DMS 273 treated with DMSO at 0.1 percent for 48 hours (cell line): ENCODE data around the gene COMMD8.
"Not testable (repeated sequence)": the region's sequence is repeated elsewhere in the genome, so short reads cannot be mapped to it uniquely, and the experiment has no call there.

Experiments used
- DNase-seq: peaks from one replicate; lab custom pipeline; 2025; lab: John Stamatoyannopoulos, UW

Gene COMMD8

GRCh38 chr4:47463235-47463956 is at the start of gene COMMD8:
COMMD8 (minus strand) TSS chr4:47463702; CDS start chr4:47463651, 51 bp downstream.
- peak; percentile 78 for DNase-seq

GRCh38 chr4:47510506-47511143 is 47.1 kb upstream of the COMMD8 start:
- DNase-seq, result no peak

- DNase-seq, result no peak
Observed at GRCh38 chr4:47505666-47506065, 42.2 kb upstream of the COMMD8 start.

- no peak for DNase-seq
Observed at GRCh38 chr4:47505147-47505546, 41.6 kb upstream of the COMMD8 start.

GRCh38 chr4:47500776-47501175 is 37.3 kb upstream of the COMMD8 start:
- DNase-seq, result no peak

GRCh38 chr4:47499700-47500099 is 36.2 kb upstream of the COMMD8 start:
- DNase-seq, result no peak

GRCh38 chr4:47498899-47499298 is 35.4 kb upstream of the COMMD8 start:
- no peak for DNase-seq

- DNase-seq, result no peak
Observed at GRCh38 chr4:47494124-47494430, 30.6 kb upstream of the COMMD8 start.

GRCh38 chr4:47493238-47494123 is 30.0 kb upstream of the COMMD8 start:
- DNase-seq, result no peak

- no peak for DNase-seq
Observed at GRCh38 chr4:47490550-47490949, 27.0 kb upstream of the COMMD8 start.

GRCh38 chr4:47488706-47489105 is 25.2 kb upstream of the COMMD8 start:
- no peak for DNase-seq

GRCh38 chr4:47486727-47487126 is 23.2 kb upstream of the COMMD8 start:
- DNase-seq, result not testable (repeated sequence)

GRCh38 chr4:47486231-47486673 is 22.8 kb upstream of the COMMD8 start:
- DNase-seq, result no peak

GRCh38 chr4:47485768-47486167 is 22.3 kb upstream of the COMMD8 start:
- DNase-seq, result no peak

- peak; percentile 48 for DNase-seq
Observed at GRCh38 chr4:47485047-47485692, 21.7 kb upstream of the COMMD8 start, which contains the start of gene ATP10D. ATP10D (plus strand) TSS chr4:47485275; CDS start chr4:47512541, 27,266 bp downstream.

- DNase-seq, result no peak
Observed at GRCh38 chr4:47484168-47484567, 20.7 kb upstream of the COMMD8 start.

GRCh38 chr4:47483745-47484144 is 20.2 kb upstream of the COMMD8 start:
- no peak for DNase-seq

- DNase-seq, result no peak
Observed at GRCh38 chr4:47482326-47482725, 18.8 kb upstream of the COMMD8 start.

GRCh38 chr4:47478804-47479203 is 15.3 kb upstream of the COMMD8 start:
- DNase-seq, result no peak

GRCh38 chr4:47475411-47475810 is 11.9 kb upstream of the COMMD8 start:
- DNase-seq, result no peak

- no peak for DNase-seq
Observed at GRCh38 chr4:47474799-47475198, 11.3 kb upstream of the COMMD8 start.

GRCh38 chr4:47473141-47473750 is 9.7 kb upstream of the COMMD8 start:
- no peak for DNase-seq
